K562 (cell line): ENCODE measurements around the gene SOX4. TPM values are rescaled to one million over a fixed set of nuclear protein-coding genes. Genes with fewer than 3 reads are reported as not detected.

Experiments used
- BACH1 ChIP-seq: fragments of 200-800 bp; sonication (Bioruptor generic); IDR thresholded peaks from 2 replicates; pipeline ENCODE4 v1.6.1; 2016; ENCODE audit warnings: missing genetic modification characterization, missing compliant biosample characterization
- ETV5 ChIP-seq: sonication (generic); formaldehyde crosslinking; IDR thresholded peaks from 2 replicates; pipeline ENCODE4 v1.4.0; 2020; ENCODE audit warnings: low read depth, mild to moderate bottlenecking, missing genetic modification reagents
- L3MBTL2 ChIP-seq: fragments of 450-650 bp; IDR thresholded peaks from 2 replicates; pipeline ENCODE4 v1.6.1; 2016; ENCODE audit warnings: mild to moderate bottlenecking, moderate library complexity
- NFIC ChIP-seq: fragments of 450-650 bp; IDR thresholded peaks from 2 replicates; pipeline ENCODE4 v1.6.1; 2017; ENCODE audit warnings: mild to moderate bottlenecking, inconsistent platforms
- NFRKB ChIP-seq: fragments of 450-650 bp; IDR thresholded peaks from 2 replicates; pipeline ENCODE4 v1.6.1; 2016; ENCODE audit warnings: low read depth
- TEAD2 ChIP-seq: fragments of 450-650 bp; IDR thresholded peaks from 2 replicates; pipeline ENCODE4 v1.6.1; 2016; ENCODE audit warnings: missing genetic modification characterization, control low read depth, missing compliant biosample characterization
- TSHZ1 ChIP-seq: fragments of 250-450 bp; sonication (Bioruptor Pico); IDR thresholded peaks from 2 replicates; pipeline ENCODE4 v1.4.0; 2020; ENCODE audit warnings: mild to moderate bottlenecking, moderate library complexity
- polyA plus RNA-seq, 8 experiments: library from polyadenylated mRNA; depleted of rRNA in 4 of 8; stranded (reverse) in 5 of 8; unstranded in 3 of 8; fragments of >200 nt; fragmentation: Nextera tagmentation in 2 of 8; fragmentation: Illumina TruSeq in 1 of 8; extraction: Ambion mirVana in 2 of 8; extraction: Trizol in 1 of 8; gene quantifications; 2 replicates each; pipeline versions ENCODE4 v1.2.1 to v1.2.3, GENCODE V29; 2011 to 2014; ENCODE audit warnings: inconsistent platforms in 1 of 8, missing spikeins in 1 of 8
- total RNA-seq, 7 experiments: library from RNA; depleted of rRNA in 6 of 7; stranded (reverse); fragments of >200 nt in 6 of 7; fragmentation: Illumina TruSeq in 2 of 7; extraction: Trizol in 2 of 7; gene quantifications; 2 replicates each; pipeline versions ENCODE4 v1.2.1 to v1.2.3, GENCODE V29; 2011 to 2021; ENCODE audit warnings: low replicate concordance in 1 of 7
- TF ChIP-seq, protein P1 (sequence below): fragments of 250-450 bp; sonication (Bioruptor Pico); IDR thresholded peaks from 2 replicates; pipeline ENCODE4 v1.9.0; 2021; ENCODE audit warnings: mild to moderate bottlenecking, inconsistent platforms
- TF ChIP-seq, protein P2 (sequence below), 2 experiments: IDR thresholded peaks; 2 replicates each; pipeline ENCODE4 v1.6.1; 2011; ENCODE audit warnings: borderline replicate concordance in 1 of 2, control low read depth in 1 of 2, low read depth in 1 of 2, low read length in 1 of 2, mild to moderate bottlenecking in 1 of 2, mixed read lengths in 1 of 2, moderate library complexity in 1 of 2; ENCODE audit not compliant: insufficient read depth in 1 of 2, insufficient read length in 1 of 2, poor library complexity in 1 of 2, severe bottlenecking in 1 of 2; ENCODE audit errors: extremely low read depth in 1 of 2
- TF ChIP-seq, protein P3 (sequence below): sonication (generic); formaldehyde crosslinking; IDR thresholded peaks from 2 replicates; pipeline ENCODE4 v1.8.0; 2022; ENCODE audit warnings: missing genetic modification reagents, mild to moderate bottlenecking, moderate library complexity, borderline replicate concordance

Gene SOX4
- total and polyA plus RNA-seq, 9 of the 15 experiments (the other 6 are each of a cell fraction or from before 2014, with no cell fraction given): 0.03 to 0.29 (median 0.04) TPM

GRCh38 chr6:21609881-21610329 is 16.4 kb downstream of the SOX4 start (continued):
- TF ChIP-seq TSHZ1 (CRISPR knock-in tag) (no peak), ETV5 (CRISPR knock-in tag) (no peak), NFIC (no peak), TEAD2 (tag) (no peak), L3MBTL2 (peak; percentile 36; the same call in 1 of the 2 replicates), BACH1 (tag) (no peak), NFRKB (no peak)
- TF ChIP-seq, protein P1, sequence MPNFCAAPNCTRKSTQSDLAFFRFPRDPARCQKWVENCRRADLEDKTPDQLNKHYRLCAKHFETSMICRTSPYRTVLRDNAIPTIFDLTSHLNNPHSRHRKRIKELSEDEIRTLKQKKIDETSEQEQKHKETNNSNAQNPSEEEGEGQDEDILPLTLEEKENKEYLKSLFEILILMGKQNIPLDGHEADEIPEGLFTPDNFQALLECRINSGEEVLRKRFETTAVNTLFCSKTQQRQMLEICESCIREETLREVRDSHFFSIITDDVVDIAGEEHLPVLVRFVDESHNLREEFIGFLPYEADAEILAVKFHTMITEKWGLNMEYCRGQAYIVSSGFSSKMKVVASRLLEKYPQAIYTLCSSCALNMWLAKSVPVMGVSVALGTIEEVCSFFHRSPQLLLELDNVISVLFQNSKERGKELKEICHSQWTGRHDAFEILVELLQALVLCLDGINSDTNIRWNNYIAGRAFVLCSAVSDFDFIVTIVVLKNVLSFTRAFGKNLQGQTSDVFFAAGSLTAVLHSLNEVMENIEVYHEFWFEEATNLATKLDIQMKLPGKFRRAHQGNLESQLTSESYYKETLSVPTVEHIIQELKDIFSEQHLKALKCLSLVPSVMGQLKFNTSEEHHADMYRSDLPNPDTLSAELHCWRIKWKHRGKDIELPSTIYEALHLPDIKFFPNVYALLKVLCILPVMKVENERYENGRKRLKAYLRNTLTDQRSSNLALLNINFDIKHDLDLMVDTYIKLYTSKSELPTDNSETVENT (CRISPR knock-in tag): no peak
- TF ChIP-seq, protein P2, sequence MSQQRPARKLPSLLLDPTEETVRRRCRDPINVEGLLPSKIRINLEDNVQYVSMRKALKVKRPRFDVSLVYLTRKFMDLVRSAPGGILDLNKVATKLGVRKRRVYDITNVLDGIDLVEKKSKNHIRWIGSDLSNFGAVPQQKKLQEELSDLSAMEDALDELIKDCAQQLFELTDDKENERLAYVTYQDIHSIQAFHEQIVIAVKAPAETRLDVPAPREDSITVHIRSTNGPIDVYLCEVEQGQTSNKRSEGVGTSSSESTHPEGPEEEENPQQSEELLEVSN (IDR thresholded peaks at IDR 0.05; ENCODE audit: borderline replicate concordance in 1 of 2, extremely low read depth in 1 of 2, insufficient read depth in 1 of 2, insufficient read length in 1 of 2, low read depth in 1 of 2, low read length in 1 of 2, poor library complexity in 1 of 2, severe bottlenecking in 1 of 2): peak in 1 of 2 experiments; percentile 33
- TF ChIP-seq, protein P3, sequence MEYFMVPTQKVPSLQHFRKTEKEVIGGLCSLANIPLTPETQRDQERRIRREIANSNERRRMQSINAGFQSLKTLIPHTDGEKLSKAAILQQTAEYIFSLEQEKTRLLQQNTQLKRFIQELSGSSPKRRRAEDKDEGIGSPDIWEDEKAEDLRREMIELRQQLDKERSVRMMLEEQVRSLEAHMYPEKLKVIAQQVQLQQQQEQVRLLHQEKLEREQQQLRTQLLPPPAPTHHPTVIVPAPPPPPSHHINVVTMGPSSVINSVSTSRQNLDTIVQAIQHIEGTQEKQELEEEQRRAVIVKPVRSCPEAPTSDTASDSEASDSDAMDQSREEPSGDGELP (CRISPR knock-in tag): peak; percentile 25; the same call in 1 of the 2 replicates
